ENCODE results near the gene COPZ1. TPM values are rescaled to one million over a fixed set of nuclear protein-coding genes. Genes with fewer than 3 reads are reported as not detected.

Gene COPZ1
- total and polyA plus RNA-seq, 9 of the 15 experiments (the other 6 are each of a cell fraction or from before 2014, with no cell fraction given), result 137 to 487 (median 233) TPM

DNA sequence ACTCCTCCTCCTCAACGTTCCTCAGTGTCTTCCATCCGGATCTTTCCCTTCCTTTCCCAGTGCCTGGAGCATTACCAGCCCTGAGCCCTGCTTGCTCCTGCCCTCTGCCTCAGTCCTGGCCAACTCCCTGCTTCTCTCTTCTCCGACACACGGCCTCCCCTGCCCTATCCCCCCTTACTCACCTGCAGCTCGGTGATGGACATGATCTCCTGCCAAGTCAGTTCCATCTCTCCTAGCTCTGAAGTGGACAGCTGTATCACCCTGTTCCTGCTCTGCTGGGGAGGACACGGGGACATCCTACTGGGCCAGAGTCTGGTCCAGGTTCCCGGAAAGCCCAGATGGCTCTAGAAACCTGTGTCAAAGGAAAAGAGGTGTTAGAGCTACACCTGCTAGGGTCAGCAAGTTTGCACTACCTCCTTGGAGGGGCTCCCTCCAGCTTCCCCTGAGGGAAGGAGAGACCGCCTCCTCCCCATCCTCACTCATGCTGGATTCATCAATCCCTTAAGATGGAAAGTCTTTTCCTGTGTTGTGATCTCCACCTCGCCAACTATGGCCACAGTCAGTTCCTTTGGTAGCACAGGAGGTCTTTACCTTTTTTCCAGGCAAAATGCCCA is 29.9 kb upstream of the COPZ1 start (continued):
- TF ChIP-seq, protein P1, sequence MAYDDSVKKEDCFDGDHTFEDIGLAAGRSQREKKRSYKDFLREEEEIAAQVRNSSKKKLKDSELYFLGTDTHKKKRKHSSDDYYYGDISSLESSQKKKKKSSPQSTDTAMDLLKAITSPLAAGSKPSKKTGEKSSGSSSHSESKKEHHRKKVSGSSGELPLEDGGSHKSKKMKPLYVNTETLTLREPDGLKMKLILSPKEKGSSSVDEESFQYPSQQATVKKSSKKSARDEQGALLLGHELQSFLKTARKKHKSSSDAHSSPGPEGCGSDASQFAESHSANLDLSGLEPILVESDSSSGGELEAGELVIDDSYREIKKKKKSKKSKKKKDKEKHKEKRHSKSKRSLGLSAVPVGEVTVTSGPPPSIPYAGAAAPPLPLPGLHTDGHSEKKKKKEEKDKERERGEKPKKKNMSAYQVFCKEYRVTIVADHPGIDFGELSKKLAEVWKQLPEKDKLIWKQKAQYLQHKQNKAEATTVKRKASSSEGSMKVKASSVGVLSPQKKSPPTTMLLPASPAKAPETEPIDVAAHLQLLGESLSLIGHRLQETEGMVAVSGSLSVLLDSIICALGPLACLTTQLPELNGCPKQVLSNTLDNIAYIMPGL (CRISPR knock-in tag; IDR thresholded peaks at IDR 0.05), result no peak; the same call in 1 of the 2 replicates
- TF ChIP-seq ZC3H4 (CRISPR knock-in tag; IDR thresholded peaks at IDR 0.05; ENCODE audit: borderline replicate concordance) (peak; percentile 85; the same call in 1 of the 2 replicates), SIN3A (IDR thresholded peaks at IDR 0.05; ENCODE audit: borderline replicate concordance in 2 of 2, control insufficient read depth in 1 of 2, low read depth in 2 of 2, low read length in 2 of 2) (peak in 1 of 2 experiments; percentile 18; a peak in 1 of 4 replicates), CBFA2T3 (IDR thresholded peaks at IDR 0.05) (0 out of 2 replicates have a peak, but pooled peaks have one; percentile 16), HMG20B (CRISPR knock-in tag; IDR thresholded peaks at IDR 0.05) (no peak), SUPT5H (IDR thresholded peaks at IDR 0.05) (peak; percentile 78), CHD1 (IDR thresholded peaks at IDR 0.05; ENCODE audit: low read length) (peak; percentile 88), SIRT6 (IDR thresholded peaks at IDR 0.05; ENCODE audit: low read depth, low read length) (peak; percentile 60), CBFA2T2 (conservative IDR thresholded peaks at IDR 0.05) (0 out of 2 replicates have a peak, but pooled peaks have one; percentile 12), CREM (IDR thresholded peaks at IDR 0.05; ENCODE audit: low read depth) (peak; percentile 4; the same call in 1 of the 2 replicates), ERF (CRISPR knock-in tag; IDR thresholded peaks at IDR 0.05) (0 out of 2 replicates have a peak, but pooled peaks have one; percentile 38), ZEB2 (IDR thresholded peaks at IDR 0.05) (peak; percentile 72)
- TF ChIP-seq, protein P2, sequence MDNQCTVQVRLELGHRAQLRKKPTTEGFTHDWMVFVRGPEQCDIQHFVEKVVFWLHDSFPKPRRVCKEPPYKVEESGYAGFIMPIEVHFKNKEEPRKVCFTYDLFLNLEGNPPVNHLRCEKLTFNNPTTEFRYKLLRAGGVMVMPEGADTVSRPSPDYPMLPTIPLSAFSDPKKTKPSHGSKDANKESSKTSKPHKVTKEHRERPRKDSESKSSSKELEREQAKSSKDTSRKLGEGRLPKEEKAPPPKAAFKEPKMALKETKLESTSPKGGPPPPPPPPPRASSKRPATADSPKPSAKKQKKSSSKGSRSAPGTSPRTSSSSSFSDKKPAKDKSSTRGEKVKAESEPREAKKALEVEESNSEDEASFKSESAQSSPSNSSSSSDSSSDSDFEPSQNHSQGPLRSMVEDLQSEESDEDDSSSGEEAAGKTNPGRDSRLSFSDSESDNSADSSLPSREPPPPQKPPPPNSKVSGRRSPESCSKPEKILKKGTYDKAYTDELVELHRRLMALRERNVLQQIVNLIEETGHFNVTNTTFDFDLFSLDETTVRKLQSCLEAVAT (IDR thresholded peaks at IDR 0.05), result peak; percentile 91 to 96
- TF ChIP-seq, protein P3, sequence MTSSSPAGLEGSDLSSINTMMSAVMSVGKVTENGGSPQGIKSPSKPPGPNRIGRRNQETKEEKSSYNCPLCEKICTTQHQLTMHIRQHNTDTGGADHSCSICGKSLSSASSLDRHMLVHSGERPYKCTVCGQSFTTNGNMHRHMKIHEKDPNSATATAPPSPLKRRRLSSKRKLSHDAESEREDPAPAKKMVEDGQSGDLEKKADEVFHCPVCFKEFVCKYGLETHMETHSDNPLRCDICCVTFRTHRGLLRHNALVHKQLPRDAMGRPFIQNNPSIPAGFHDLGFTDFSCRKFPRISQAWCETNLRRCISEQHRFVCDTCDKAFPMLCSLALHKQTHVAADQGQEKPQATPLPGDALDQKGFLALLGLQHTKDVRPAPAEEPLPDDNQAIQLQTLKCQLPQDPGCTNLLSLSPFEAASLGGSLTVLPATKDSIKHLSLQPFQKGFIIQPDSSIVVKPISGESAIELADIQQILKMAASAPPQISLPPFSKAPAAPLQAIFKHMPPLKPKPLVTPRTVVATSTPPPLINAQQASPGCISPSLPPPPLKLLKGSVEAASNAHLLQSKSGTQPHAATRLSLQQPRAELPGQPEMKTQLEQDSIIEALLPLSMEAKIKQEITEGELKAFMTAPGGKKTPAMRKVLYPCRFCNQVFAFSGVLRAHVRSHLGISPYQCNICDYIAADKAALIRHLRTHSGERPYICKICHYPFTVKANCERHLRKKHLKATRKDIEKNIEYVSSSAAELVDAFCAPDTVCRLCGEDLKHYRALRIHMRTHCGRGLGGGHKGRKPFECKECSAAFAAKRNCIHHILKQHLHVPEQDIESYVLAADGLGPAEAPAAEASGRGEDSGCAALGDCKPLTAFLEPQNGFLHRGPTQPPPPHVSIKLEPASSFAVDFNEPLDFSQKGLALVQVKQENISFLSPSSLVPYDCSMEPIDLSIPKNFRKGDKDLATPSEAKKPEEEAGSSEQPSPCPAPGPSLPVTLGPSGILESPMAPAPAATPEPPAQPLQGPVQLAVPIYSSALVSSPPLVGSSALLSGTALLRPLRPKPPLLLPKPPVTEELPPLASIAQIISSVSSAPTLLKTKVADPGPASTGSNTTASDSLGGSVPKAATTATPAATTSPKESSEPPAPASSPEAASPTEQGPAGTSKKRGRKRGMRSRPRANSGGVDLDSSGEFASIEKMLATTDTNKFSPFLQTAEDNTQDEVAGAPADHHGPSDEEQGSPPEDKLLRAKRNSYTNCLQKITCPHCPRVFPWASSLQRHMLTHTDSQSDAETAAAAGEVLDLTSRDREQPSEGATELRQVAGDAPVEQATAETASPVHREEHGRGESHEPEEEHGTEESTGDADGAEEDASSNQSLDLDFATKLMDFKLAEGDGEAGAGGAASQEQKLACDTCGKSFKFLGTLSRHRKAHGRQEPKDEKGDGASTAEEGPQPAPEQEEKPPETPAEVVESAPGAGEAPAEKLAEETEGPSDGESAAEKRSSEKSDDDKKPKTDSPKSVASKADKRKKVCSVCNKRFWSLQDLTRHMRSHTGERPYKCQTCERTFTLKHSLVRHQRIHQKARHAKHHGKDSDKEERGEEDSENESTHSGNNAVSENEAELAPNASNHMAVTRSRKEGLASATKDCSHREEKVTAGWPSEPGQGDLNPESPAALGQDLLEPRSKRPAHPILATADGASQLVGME (CRISPR knock-in tag; IDR thresholded peaks at IDR 0.05), result peak; percentile 62; the same call in 1 of the 2 replicates
- TF ChIP-seq, protein P4, sequence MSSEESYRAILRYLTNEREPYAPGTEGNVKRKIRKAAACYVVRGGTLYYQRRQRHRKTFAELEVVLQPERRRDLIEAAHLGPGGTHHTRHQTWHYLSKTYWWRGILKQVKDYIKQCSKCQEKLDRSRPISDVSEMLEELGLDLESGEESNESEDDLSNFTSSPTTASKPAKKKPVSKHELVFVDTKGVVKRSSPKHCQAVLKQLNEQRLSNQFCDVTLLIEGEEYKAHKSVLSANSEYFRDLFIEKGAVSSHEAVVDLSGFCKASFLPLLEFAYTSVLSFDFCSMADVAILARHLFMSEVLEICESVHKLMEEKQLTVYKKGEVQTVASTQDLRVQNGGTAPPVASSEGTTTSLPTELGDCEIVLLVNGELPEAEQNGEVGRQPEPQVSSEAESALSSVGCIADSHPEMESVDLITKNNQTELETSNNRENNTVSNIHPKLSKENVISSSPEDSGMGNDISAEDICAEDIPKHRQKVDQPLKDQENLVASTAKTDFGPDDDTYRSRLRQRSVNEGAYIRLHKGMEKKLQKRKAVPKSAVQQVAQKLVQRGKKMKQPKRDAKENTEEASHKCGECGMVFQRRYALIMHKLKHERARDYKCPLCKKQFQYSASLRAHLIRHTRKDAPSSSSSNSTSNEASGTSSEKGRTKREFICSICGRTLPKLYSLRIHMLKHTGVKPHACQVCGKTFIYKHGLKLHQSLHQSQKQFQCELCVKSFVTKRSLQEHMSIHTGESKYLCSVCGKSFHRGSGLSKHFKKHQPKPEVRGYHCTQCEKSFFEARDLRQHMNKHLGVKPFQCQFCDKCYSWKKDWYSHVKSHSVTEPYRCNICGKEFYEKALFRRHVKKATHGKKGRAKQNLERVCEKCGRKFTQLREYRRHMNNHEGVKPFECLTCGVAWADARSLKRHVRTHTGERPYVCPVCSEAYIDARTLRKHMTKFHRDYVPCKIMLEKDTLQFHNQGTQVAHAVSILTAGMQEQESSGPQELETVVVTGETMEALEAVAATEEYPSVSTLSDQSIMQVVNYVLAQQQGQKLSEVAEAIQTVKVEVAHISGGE (CRISPR knock-in tag; IDR thresholded peaks at IDR 0.05), result no peak
